ENCODE data around the gene PTPN1. TPM values are rescaled to one million over a fixed set of nuclear protein-coding genes. Genes with fewer than 3 reads are reported as not detected.
A peak's percentile ranks its signal among the peaks of the same experiment; 100 is the strongest.

Gene PTPN1
- total and polyA plus RNA-seq, 2 of the 13 experiments (the other 11 are each of a cell fraction or from before 2014, with no cell fraction given): 17.7 to 37.2 TPM

- TF ChIP-seq, protein P1, sequence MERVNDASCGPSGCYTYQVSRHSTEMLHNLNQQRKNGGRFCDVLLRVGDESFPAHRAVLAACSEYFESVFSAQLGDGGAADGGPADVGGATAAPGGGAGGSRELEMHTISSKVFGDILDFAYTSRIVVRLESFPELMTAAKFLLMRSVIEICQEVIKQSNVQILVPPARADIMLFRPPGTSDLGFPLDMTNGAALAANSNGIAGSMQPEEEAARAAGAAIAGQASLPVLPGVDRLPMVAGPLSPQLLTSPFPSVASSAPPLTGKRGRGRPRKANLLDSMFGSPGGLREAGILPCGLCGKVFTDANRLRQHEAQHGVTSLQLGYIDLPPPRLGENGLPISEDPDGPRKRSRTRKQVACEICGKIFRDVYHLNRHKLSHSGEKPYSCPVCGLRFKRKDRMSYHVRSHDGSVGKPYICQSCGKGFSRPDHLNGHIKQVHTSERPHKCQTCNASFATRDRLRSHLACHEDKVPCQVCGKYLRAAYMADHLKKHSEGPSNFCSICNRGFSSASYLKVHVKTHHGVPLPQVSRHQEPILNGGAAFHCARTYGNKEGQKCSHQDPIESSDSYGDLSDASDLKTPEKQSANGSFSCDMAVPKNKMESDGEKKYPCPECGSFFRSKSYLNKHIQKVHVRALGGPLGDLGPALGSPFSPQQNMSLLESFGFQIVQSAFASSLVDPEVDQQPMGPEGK (CRISPR knock-in tag; IDR thresholded peaks at IDR 0.05): peak; percentile 32; the same call in 1 of the 2 replicates
- TF ChIP-seq RARG (CRISPR knock-in tag; IDR thresholded peaks at IDR 0.05; ENCODE audit: low read depth) (no peak), PPARG (CRISPR knock-in tag; conservative IDR thresholded peaks at IDR 0.05) (peak; percentile 38; the same call in 1 of the 2 replicates), TARDBP (CRISPR knock-in tag; IDR thresholded peaks at IDR 0.05) (0 out of 2 replicates have a peak, but pooled peaks have one; percentile 35), ZNF7 (CRISPR knock-in tag; IDR thresholded peaks at IDR 0.05) (peak; percentile 26; the same call in 1 of the 2 replicates), KLF13 (CRISPR knock-in tag; IDR thresholded peaks at IDR 0.05) (0 out of 2 replicates have a peak, but pooled peaks have one; percentile 82), TOPORS (CRISPR knock-in tag; IDR thresholded peaks at IDR 0.05) (no peak), ZFYVE20 (CRISPR knock-in tag; IDR thresholded peaks at IDR 0.05; ENCODE audit: borderline replicate concordance, low read depth) (no peak), SMAD1 (CRISPR knock-in tag; IDR thresholded peaks at IDR 0.05; ENCODE audit: borderline replicate concordance, low read depth) (no peak), ATRX (CRISPR knock-in tag; IDR thresholded peaks at IDR 0.05; ENCODE audit: borderline replicate concordance) (no peak), RBM39 (IDR thresholded peaks at IDR 0.05; ENCODE audit: low read depth, low read length, poor library complexity, severe bottlenecking) (no peak), ATAD3A (CRISPR knock-in tag; IDR thresholded peaks at IDR 0.05) (no peak), ZBTB20 (CRISPR knock-in tag; IDR thresholded peaks at IDR 0.05; ENCODE audit: borderline replicate concordance, low read depth) (no peak), ARNT (IDR thresholded peaks at IDR 0.05) (no peak), MBNL3 (CRISPR knock-in tag; conservative IDR thresholded peaks at IDR 0.05) (no peak), NRL (CRISPR knock-in tag; IDR thresholded peaks at IDR 0.05; ENCODE audit: borderline replicate concordance) (peak; percentile 88), GLI4 (CRISPR knock-in tag; IDR thresholded peaks at IDR 0.05; ENCODE audit: borderline replicate concordance) (no peak), ZNF816 (CRISPR knock-in tag; IDR thresholded peaks at IDR 0.05; ENCODE audit: borderline replicate concordance) (no peak; the same call in 1 of the 2 replicates), PTBP1 (IDR thresholded peaks at IDR 0.05; ENCODE audit: low read depth, low read length, poor library complexity, severe bottlenecking) (no peak), CBX1 (IDR thresholded peaks at IDR 0.05; ENCODE audit: low read depth) (no peak), ZBTB3 (CRISPR knock-in tag; IDR thresholded peaks at IDR 0.05; ENCODE audit: borderline replicate concordance, low read depth) (no peak; the same call in 1 of the 2 replicates), KDM3A (CRISPR knock-in tag; IDR thresholded peaks at IDR 0.05; ENCODE audit: low read depth) (peak; percentile 79; the same call in 1 of the 2 replicates), ZFP82 (CRISPR knock-in tag; IDR thresholded peaks at IDR 0.05; ENCODE audit: borderline replicate concordance) (no peak), EEA1 (CRISPR knock-in tag; IDR thresholded peaks at IDR 0.05; ENCODE audit: borderline replicate concordance) (no peak)
- TF ChIP-seq, protein P2, sequence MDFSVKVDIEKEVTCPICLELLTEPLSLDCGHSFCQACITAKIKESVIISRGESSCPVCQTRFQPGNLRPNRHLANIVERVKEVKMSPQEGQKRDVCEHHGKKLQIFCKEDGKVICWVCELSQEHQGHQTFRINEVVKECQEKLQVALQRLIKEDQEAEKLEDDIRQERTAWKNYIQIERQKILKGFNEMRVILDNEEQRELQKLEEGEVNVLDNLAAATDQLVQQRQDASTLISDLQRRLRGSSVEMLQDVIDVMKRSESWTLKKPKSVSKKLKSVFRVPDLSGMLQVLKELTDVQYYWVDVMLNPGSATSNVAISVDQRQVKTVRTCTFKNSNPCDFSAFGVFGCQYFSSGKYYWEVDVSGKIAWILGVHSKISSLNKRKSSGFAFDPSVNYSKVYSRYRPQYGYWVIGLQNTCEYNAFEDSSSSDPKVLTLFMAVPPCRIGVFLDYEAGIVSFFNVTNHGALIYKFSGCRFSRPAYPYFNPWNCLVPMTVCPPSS (IDR thresholded peaks at IDR 0.05): no peak
- TF ChIP-seq, protein P3, sequence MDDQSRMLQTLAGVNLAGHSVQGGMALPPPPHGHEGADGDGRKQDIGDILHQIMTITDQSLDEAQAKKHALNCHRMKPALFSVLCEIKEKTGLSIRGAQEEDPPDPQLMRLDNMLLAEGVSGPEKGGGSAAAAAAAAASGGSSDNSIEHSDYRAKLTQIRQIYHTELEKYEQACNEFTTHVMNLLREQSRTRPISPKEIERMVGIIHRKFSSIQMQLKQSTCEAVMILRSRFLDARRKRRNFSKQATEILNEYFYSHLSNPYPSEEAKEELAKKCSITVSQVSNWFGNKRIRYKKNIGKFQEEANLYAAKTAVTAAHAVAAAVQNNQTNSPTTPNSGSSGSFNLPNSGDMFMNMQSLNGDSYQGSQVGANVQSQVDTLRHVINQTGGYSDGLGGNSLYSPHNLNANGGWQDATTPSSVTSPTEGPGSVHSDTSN (CRISPR knock-in tag; IDR thresholded peaks at IDR 0.05; ENCODE audit: borderline replicate concordance): no peak
Measured at GRCh38 chr20:50464026-50464724, 46.0 kb upstream of the PTPN1 start (continued).
